Subcutaneous abdominal adipose tissue (tissue), 5 donors: ENCODE results near the gene TMEM120B.
A peak's percentile ranks its signal among the peaks of the same experiment; 100 is the strongest.

Experiments
- H3K27ac ChIP-seq: one replicate; pipeline ENCODE4 v1.7.0; 2013; ENCODE audit warnings: low read depth, mild to moderate bottlenecking, inconsistent platforms, low read length, moderate library complexity
- H3K27me3 ChIP-seq, 5 donors: one replicate each; pipeline ENCODE4 v1.7.0; 2013; ENCODE audit warnings: low read length in 5 of 5, inconsistent platforms in 1 of 5; ENCODE audit not compliant: control insufficient read depth in 5 of 5, insufficient read depth in 4 of 5
- H3K36me3 ChIP-seq, 5 donors: one replicate each; pipeline ENCODE4 v1.7.0; 2013; ENCODE audit warnings: low read length in 5 of 5; ENCODE audit not compliant: control insufficient read depth in 5 of 5, insufficient read depth in 5 of 5
- H3K4me1 ChIP-seq, 5 donors: one replicate each; pipeline ENCODE4 v1.7.0; 2013; ENCODE audit warnings: low read length in 5 of 5, mild to moderate bottlenecking in 3 of 5, moderate library complexity in 1 of 5; ENCODE audit not compliant: control insufficient read depth in 5 of 5, insufficient read depth in 5 of 5
- H3K4me3 ChIP-seq, 5 donors: one replicate each; pipeline ENCODE4 v1.7.0; 2013; ENCODE audit warnings: low read length in 5 of 5, low read depth in 1 of 5
- H3K9ac ChIP-seq, 5 donors: one replicate each; pipeline ENCODE4 v1.7.0; 2013; ENCODE audit warnings: low read length in 5 of 5, mild to moderate bottlenecking in 4 of 5, moderate library complexity in 3 of 5
- H3K9me3 ChIP-seq, 5 donors: one replicate each; pipeline ENCODE4 v1.7.0; 2013; ENCODE audit warnings: low read length in 5 of 5; ENCODE audit not compliant: control insufficient read depth in 5 of 5
- donor health status: healthy.
- donor health status: healthy.
- donor health status: healthy.
- donor health status: healthy.
- donor health status: healthy.

Gene TMEM120B

DNA sequence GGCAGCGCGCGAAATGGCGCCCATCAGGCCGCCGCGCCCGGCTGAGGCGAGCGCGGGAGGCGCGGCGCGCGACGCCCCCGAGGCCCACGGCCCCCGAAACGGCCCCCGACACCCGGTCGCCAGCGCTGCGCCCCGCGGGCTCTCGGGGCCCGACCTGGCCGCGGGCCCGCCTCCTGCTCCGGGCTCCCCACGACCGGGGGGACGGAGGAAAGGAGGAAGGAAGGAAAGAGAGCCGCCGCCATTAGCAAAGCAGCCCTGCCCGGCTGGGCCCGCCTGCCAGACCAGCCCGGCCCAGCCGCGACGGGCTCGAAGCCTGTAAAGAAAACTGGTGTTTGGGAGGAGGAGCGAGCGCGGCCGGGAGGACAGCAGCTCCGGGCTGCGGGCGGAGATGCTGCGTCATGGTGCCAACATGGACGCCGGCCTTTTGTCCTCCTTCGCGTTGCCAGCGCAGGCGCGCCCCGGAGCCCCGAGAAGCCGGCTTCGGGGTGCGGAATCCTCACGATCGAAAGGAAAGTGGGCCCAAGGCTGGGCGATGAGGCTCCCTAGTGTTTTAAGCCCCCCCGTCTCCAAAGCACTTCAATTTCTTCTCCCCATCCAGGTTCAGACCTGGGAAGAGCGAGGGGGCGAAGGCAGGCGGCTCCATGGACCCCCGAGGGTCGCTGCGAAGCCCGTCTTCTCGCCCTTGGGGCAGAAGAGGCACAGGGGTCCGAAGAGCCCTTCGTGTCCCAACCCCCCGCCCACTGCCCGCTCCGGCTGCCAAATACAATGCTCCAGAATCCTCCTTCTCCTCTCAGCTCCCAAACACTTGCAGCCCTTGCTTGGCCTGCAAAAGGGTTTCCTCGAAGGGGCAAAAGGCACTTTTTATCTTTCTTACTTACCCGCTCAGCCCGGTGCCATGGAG lies 88.4 kb downstream of the TMEM120B start:
- peak overlapping the region; percentile 67 to 85 (median 84) for H3K4me3 ChIP-seq
- peaks cover 0 to 12% (median 7%) of the 10 kb centered on the region in 5 donors for H3K36me3 ChIP-seq
- no peaks in the 10 kb centered on the region for H3K27me3 ChIP-seq
- H3K27ac ChIP-seq: peak overlapping the region; percentile 100
- peaks cover 15 to 73% (median 64%) of the 10 kb centered on the region in 5 donors for H3K4me1 ChIP-seq
- no peaks in the 10 kb centered on the region for H3K9me3 ChIP-seq
- peak overlapping the region; percentile 94 to 99 (median 98) for H3K9ac ChIP-seq

- Histone ChIP-seq H3K4me3 (peak overlapping the region; percentile 67 to 85 (median 84)), H3K36me3 (peaks cover 0 to 6% (median 2%) of the 10 kb centered on the region in 5 donors), H3K9ac (peak overlapping the region; percentile 94 to 99 (median 98)), H3K4me1 (peaks cover 19 to 73% (median 64%) of the 10 kb centered on the region in 5 donors), H3K27ac (peak overlapping the region; percentile 100), H3K9me3 (no peaks in the 10 kb centered on the region), H3K27me3 (no peaks in the 10 kb centered on the region)
These were observed 89.3 kb downstream of the TMEM120B start for GRCh38 chr12:121801595-121802484.

- peak overlapping the region; percentile 100 for H3K27ac ChIP-seq
- H3K4me1 ChIP-seq: peaks cover 19 to 73% (median 64%) of the 10 kb centered on the region in 5 donors
- peak overlapping the region; percentile 94 to 99 (median 98) for H3K9ac ChIP-seq
- peaks cover 0 to 6% (median 3%) of the 10 kb centered on the region in 5 donors for H3K36me3 ChIP-seq
- peak overlapping the region; percentile 67 to 85 (median 84) for H3K4me3 ChIP-seq
- no peaks in the 10 kb centered on the region for H3K9me3 ChIP-seq
- H3K27me3 ChIP-seq: no peaks in the 10 kb centered on the region
These were observed 89.9 kb downstream of the TMEM120B start for GRCh38 chr12:121802485-121802842.

GRCh38 chr12:121802843-121803698 lies 90.5 kb downstream of the TMEM120B start:
- Histone ChIP-seq H3K4me3 (peak overlapping the region; percentile 67 to 85 (median 84)), H3K27ac (peak overlapping the region; percentile 100), H3K27me3 (no peaks in the 10 kb centered on the region), H3K9me3 (no peaks in the 10 kb centered on the region), H3K9ac (peak overlapping the region in 4 of 5 donors; percentile 95 to 99 (median 98)), H3K4me1 (peaks cover 17 to 72% (median 63%) of the 10 kb centered on the region in 5 donors), H3K36me3 (peaks cover 0 to 11% (median 6%) of the 10 kb centered on the region in 5 donors)

- peak within 1 kb of the TSS; percentile 100 for H3K27ac ChIP-seq
- H3K27me3 ChIP-seq: no peaks in the 10 kb centered on the region
- H3K4me3 ChIP-seq: peak within 1 kb of the TSS; percentile 71 to 85 (median 76)
- peak within 1 kb of the TSS in 4 of 5 donors; percentile 76 to 99 (median 96) for H3K9ac ChIP-seq
- peaks cover 0 to 19% (median 11%) of the 10 kb centered on the region in 5 donors for H3K36me3 ChIP-seq
- H3K4me1 ChIP-seq: peaks cover 9 to 64% (median 57%) of the 10 kb centered on the region in 5 donors
- H3K9me3 ChIP-seq: no peaks in the 10 kb centered on the region
These were observed 91.4 kb downstream of the TMEM120B start, which contains the start of gene SETD1B for GRCh38 chr12:121803861-121804416. Gene SETD1B, plus strand, starts transcription at chr12:121804009. Its CDS starts 729 bp downstream, at chr12:121804738.

- Histone ChIP-seq H3K27ac (peak overlapping the region; percentile 76), H3K36me3 (peaks cover 0 to 26% (median 17%) of the 10 kb centered on the region in 5 donors), H3K27me3 (no peaks in the 10 kb centered on the region), H3K9me3 (no peaks in the 10 kb centered on the region), H3K4me1 (peaks cover 6 to 58% (median 52%) of the 10 kb centered on the region in 5 donors), H3K4me3 (peak overlapping the region; percentile 53 to 76 (median 71)), H3K9ac (peak overlapping the region in 4 of 5 donors; percentile 58 to 77 (median 68))
These were observed 92.0 kb downstream of the TMEM120B start for GRCh38 chr12:121804417-121805111.

GRCh38 chr12:121805171-121806008 lies 92.8 kb downstream of the TMEM120B start:
- H3K36me3 ChIP-seq: peaks cover 0 to 34% (median 26%) of the 10 kb centered on the region in 5 donors
- no peaks in the 10 kb centered on the region for H3K9me3 ChIP-seq
- peaks cover 6 to 57% (median 52%) of the 10 kb centered on the region in 5 donors for H3K4me1 ChIP-seq
- H3K27me3 ChIP-seq: no peaks in the 10 kb centered on the region
- peak overlapping the region; percentile 76 for H3K27ac ChIP-seq
- H3K9ac ChIP-seq: peak overlapping the region in 4 of 5 donors; percentile 62 to 84 (median 74)
- peak overlapping the region; percentile 69 to 79 (median 76) for H3K4me3 ChIP-seq

GRCh38 chr12:121806009-121806545 lies 93.5 kb downstream of the TMEM120B start:
- H3K4me1 ChIP-seq: peaks cover 9 to 62% (median 56%) of the 10 kb centered on the region in 5 donors
- peak overlapping the region in 4 of 5 donors; percentile 62 to 84 (median 72) for H3K9ac ChIP-seq
- H3K27ac ChIP-seq: peak overlapping the region; percentile 76
- peak overlapping the region; percentile 69 to 80 (median 71) for H3K4me3 ChIP-seq
- H3K27me3 ChIP-seq: no peaks in the 10 kb centered on the region
- H3K36me3 ChIP-seq: peaks cover 0 to 41% (median 31%) of the 10 kb centered on the region in 5 donors
- no peaks in the 10 kb centered on the region for H3K9me3 ChIP-seq
